IMR-90 (cell line): ENCODE data around the gene CPEB2. TPM values are rescaled to one million over a fixed set of nuclear protein-coding genes. Genes with fewer than 3 reads are reported as not detected.

ENCODE experiments used
- ATAC-seq: fragments of 200-7000 bp; cut with Tn5 transposase; 2 replicates; pipeline ENCODE4 v1.9.1; 2020; ENCODE audit warnings: low read depth, mild to moderate bottlenecking, moderate library complexity
- BruUV-seq: library from RNA; stranded (reverse); fragments of 400-500 nt; replicated peaks from 2 replicates; lab custom pipeline; 2021; lab: Mats Ljungman, UMichigan
- CTCF ChIA-PET: fragments of 300-600 bp; formaldehyde crosslinking; extraction: SDS; loops from one replicate; lab custom pipeline; 2021; ENCODE audit warnings: antibody characterized with exemption; lab: Yijun Ruan, JAX
- POLR2A ChIA-PET: fragments of 300-600 bp; sonication (Branson Sonifier 250); formaldehyde crosslinking; loops from one replicate; lab custom pipeline; 2022; ENCODE audit warnings: antibody characterized with exemption; ENCODE audit not compliant: unreplicated experiment; lab: Charles Lee
- DNase-seq: peaks from one replicate; pipeline ENCODE4 v3.0.0; 2013
- H2AFZ ChIP-seq: replicated peaks from 2 replicates; pipeline ENCODE3; 2013; ENCODE audit warnings: low read length, mild to moderate bottlenecking; ENCODE audit not compliant: poor library complexity
- H2AK5ac ChIP-seq: 2 replicates; pipeline ENCODE4 v1.6.1; 2013; ENCODE audit warnings: low read depth, low read length, inconsistent platforms
- H2AK9ac ChIP-seq: replicated peaks from 2 replicates; pipeline ENCODE3; 2013; ENCODE audit warnings: mild to moderate bottlenecking, low read depth, low read length, moderate library complexity; ENCODE audit not compliant: poor library complexity
- H2BK120ac ChIP-seq: 2 replicates; pipeline ENCODE4 v1.6.1; 2013; ENCODE audit warnings: low read depth, low read length, inconsistent platforms
- H2BK15ac ChIP-seq: 3 replicates; pipeline ENCODE4 v1.6.1; 2013; ENCODE audit warnings: low read depth, low read length, inconsistent platforms
- H2BK20ac ChIP-seq: 2 replicates; pipeline ENCODE4 v1.6.1; 2013; ENCODE audit warnings: low read depth, mild to moderate bottlenecking, inconsistent platforms, low read length, moderate library complexity
- H2BK5ac ChIP-seq: 2 replicates; pipeline ENCODE4 v1.6.1; 2013; ENCODE audit warnings: mild to moderate bottlenecking, low read depth, low read length, inconsistent platforms; ENCODE audit not compliant: poor library complexity, severe bottlenecking
- H3K14ac ChIP-seq: replicated peaks from 2 replicates; pipeline ENCODE4 v1.6.1; 2013; ENCODE audit warnings: low read depth, low read length, inconsistent platforms
- H3K18ac ChIP-seq: 2 replicates; pipeline ENCODE4 v1.6.1; 2013; ENCODE audit warnings: low read depth, low read length, control low read depth
- H3K23ac ChIP-seq: 2 replicates; pipeline ENCODE4 v1.6.1; 2013; ENCODE audit warnings: low read depth, low read length, inconsistent platforms
- H3K27ac ChIP-seq: 2 replicates; pipeline ENCODE4 v1.5.1; 2013; ENCODE audit warnings: mild to moderate bottlenecking, control low read depth, low read length; ENCODE audit not compliant: insufficient read depth
- H3K27me3 ChIP-seq: 2 replicates; pipeline ENCODE4 v1.6.1; 2013; ENCODE audit warnings: low read length; ENCODE audit not compliant: control insufficient read depth, insufficient read depth
- H3K36me3 ChIP-seq: 2 replicates; pipeline ENCODE4 v1.6.1; 2013; ENCODE audit warnings: low read length, mixed read lengths; ENCODE audit not compliant: control insufficient read depth, insufficient read depth
- H3K4ac ChIP-seq: 2 replicates; pipeline ENCODE4 v1.6.1; 2013; ENCODE audit warnings: low read depth, low read length, inconsistent platforms
- H3K4me1 ChIP-seq: 2 replicates; pipeline ENCODE4 v1.6.1; 2013; ENCODE audit warnings: low read length, mixed read lengths; ENCODE audit not compliant: control insufficient read depth, insufficient read depth
- H3K4me2 ChIP-seq: 2 replicates; pipeline ENCODE4 v1.6.1; 2013; ENCODE audit warnings: low read depth, mild to moderate bottlenecking, control low read depth, low read length, moderate library complexity
- H3K4me3 ChIP-seq: 2 replicates; pipeline ENCODE4 v1.5.1; 2013; ENCODE audit warnings: low read depth, mild to moderate bottlenecking, control low read depth, low read length, moderate library complexity; ENCODE audit not compliant: insufficient read depth
- H3K56ac ChIP-seq: 2 replicates; pipeline ENCODE4 v1.6.1; 2013; ENCODE audit warnings: low read length, inconsistent platforms; ENCODE audit not compliant: insufficient read depth; ENCODE audit errors: extremely low read depth
- H3K79me1 ChIP-seq, 2 experiments: 2 replicates each; pipeline ENCODE4 v1.6.1; 2013; ENCODE audit warnings: low read length in 2 of 2, inconsistent platforms in 1 of 2, low read depth in 1 of 2
- H3K9ac ChIP-seq: 2 replicates; pipeline ENCODE4 v1.6.1; 2013; ENCODE audit warnings: low read depth, low read length, control low read depth
- H3K9me1 ChIP-seq: 2 replicates; pipeline ENCODE4 v1.6.1; 2013; ENCODE audit warnings: low read length, inconsistent platforms; ENCODE audit not compliant: insufficient read depth
- H3K9me3 ChIP-seq: 2 replicates; pipeline ENCODE4 v1.6.1; 2013; ENCODE audit warnings: low read length; ENCODE audit not compliant: control insufficient read depth, insufficient read depth
- H4K20me1 ChIP-seq: 2 replicates; pipeline ENCODE4 v1.6.1; 2013; ENCODE audit warnings: low read length, inconsistent platforms; ENCODE audit not compliant: insufficient read depth
- H4K5ac ChIP-seq: 2 replicates; pipeline ENCODE4 v1.6.1; 2013; ENCODE audit warnings: mild to moderate bottlenecking, low read depth, low read length, control low read depth
- H4K8ac ChIP-seq, 2 experiments: 2 replicates each; pipeline ENCODE4 v1.6.1; 2013; ENCODE audit warnings: low read depth in 2 of 2, low read length in 2 of 2, control low read depth in 1 of 2, inconsistent platforms in 1 of 2
- H4K91ac ChIP-seq: 2 replicates; pipeline ENCODE4 v1.6.1; 2013; ENCODE audit warnings: low read depth, low read length, inconsistent platforms; ENCODE audit not compliant: insufficient read depth
- MAFK ChIP-seq: IDR thresholded peaks from 2 replicates; pipeline ENCODE4 v1.6.1; 2012; ENCODE audit warnings: low read depth, low read length, improper control_type of control experiment
- MXI1 ChIP-seq: IDR thresholded peaks from 2 replicates; pipeline ENCODE4 v1.6.1; 2012; ENCODE audit warnings: low read depth, mild to moderate bottlenecking, low read length, moderate library complexity, borderline replicate concordance
- WGBS, 2 experiments: methylation state at CpG; one replicate each; pipeline versions ENCODE4 v1.1.5 to v1.1.7; 2013; ENCODE audit warnings: missing lambda C conversion rate in 2 of 2; ENCODE audit not compliant: insufficient read length in 1 of 2; ENCODE audit errors: extremely low coverage in 2 of 2; 5-methylcytosine and 5-hydroxymethylcytosine counted together
- dilution Hi-C: fragments of 300-500 bp; cut with HindIII; formaldehyde crosslinking; loops from one replicate; pipeline ENCODE4 v1.14.3; 2018; ENCODE audit warnings: low sequenced_read_pairs; ENCODE audit not compliant: unreplicated experiment
- in situ Hi-C: fragments of 300-500 bp; cut with MboI; formaldehyde crosslinking; loops from 3 replicates; pipeline ENCODE4 v1.14.3; 2019; ENCODE audit warnings: low sequenced_read_pairs, inconsistent platforms, mixed read lengths
- intact Hi-C: fragments of 100-400 bp; cut with micrococcal nuclease; formaldehyde crosslinking; loops from 2 replicates; pipeline ENCODE4 v1.10.0; 2022
- polyA plus RNA-seq, 3 experiments: library from polyadenylated mRNA; depleted of rRNA; stranded (reverse); fragments of >200 nt; gene quantifications; 2 replicates each; pipeline ENCODE4 v1.2.3, GENCODE V29; 2012; ENCODE audit warnings: low replicate concordance in 1 of 3
- total RNA-seq: library from RNA; depleted of rRNA; stranded (reverse); fragments of >200 nt; gene quantifications from 2 replicates; pipeline ENCODE4 v1.2.3, GENCODE V29; 2012

The CPEB2 gene
- total and polyA plus RNA-seq, 2 of the 4 experiments (the other 2 are of a cell fraction): 10.6 to 12.0 TPM

DNA sequence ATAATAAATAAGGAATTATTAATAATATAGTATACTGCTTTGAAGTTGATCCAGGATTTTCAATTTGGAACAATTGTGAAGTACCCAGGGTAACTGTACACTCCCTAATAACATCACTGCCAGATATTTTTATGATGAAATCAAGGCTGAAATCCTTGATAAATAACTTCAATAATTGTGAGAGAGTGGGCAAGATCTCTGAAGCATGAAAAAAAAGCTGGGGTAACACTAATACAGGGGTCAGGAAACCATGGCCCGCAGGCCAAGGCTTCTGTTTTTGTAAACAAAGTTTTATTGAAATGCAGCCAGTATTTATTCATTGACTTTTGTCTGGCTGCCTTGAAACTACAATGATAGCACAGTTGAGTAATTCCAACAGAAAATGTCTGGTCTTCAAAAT lies 41.6 kb downstream of the CPEB2 start:
- no peak overlapping the region for H2BK5ac ChIP-seq
- ATAC-seq (no peak; the same call in 1 of the 2 replicates), DNase-seq (no peak)
- H3K18ac ChIP-seq: no peak overlapping the region
- H3K4ac ChIP-seq: no peak overlapping the region
- no peak overlapping the region for H3K4me2 ChIP-seq
- no peaks in the 10 kb centered on the region for H3K27me3 ChIP-seq
- no peak overlapping the region for H3K27ac ChIP-seq
- ChIA-PET POLR2A (no interaction called here), CTCF (no interaction called here)
- H2BK15ac ChIP-seq: no peak overlapping the region
- no peak overlapping the region for H2AK5ac ChIP-seq
- TF ChIP-seq MAFK (no peak), MXI1 (no peak)
- intact Hi-C loops (no loop called here), in situ Hi-C loops (no loop called here), dilution Hi-C loops (no loop called here)
- no peak overlapping the region for H4K91ac ChIP-seq
- H4K5ac ChIP-seq: no peak overlapping the region
- no TSS peak for BruUV-seq
- no peak overlapping the region for H3K9ac ChIP-seq
- no peaks in the 10 kb centered on the region; the same call in 1 of the 2 replicates for H3K4me1 ChIP-seq
- no peak overlapping the region for H3K14ac ChIP-seq
- no peak overlapping the region for H3K4me3 ChIP-seq
- H4K8ac ChIP-seq: no peak overlapping the region
- no peaks in the 10 kb centered on the region for H3K9me3 ChIP-seq
- H3K56ac ChIP-seq: no peak overlapping the region
- no peak overlapping the region for H2BK120ac ChIP-seq
- H4K20me1 ChIP-seq: no peaks in the 10 kb centered on the region
- no peak overlapping the region for H3K23ac ChIP-seq
- WGBS, 2 experiments: no CpG with 5 or more reads among the region's 1 CpG
- 0 out of 2 replicates have a peak, but pooled peaks cover 2% of the 10 kb centered on the region for H3K36me3 ChIP-seq
- H2AK9ac ChIP-seq: no peak overlapping the region
- no peak overlapping the region for H2BK20ac ChIP-seq
- no peaks in the 10 kb centered on the region for H3K9me1 ChIP-seq
- peaks cover 3 to 12% of the 10 kb centered on the region in 2 experiments; a peak in 2 of 4 replicates for H3K79me1 ChIP-seq
- H2AFZ ChIP-seq: no peak overlapping the region
